GM18870 (cell line): ENCODE data around the gene NR2C1.
A peak's percentile ranks its signal among the peaks of the same experiment; 100 is the strongest.
"Not testable (repeated sequence)": the region's sequence is repeated elsewhere in the genome, so short reads cannot be mapped to it uniquely, and the experiment has no call there.

Experiments
- ATAC-seq: cut with Tn5 transposase; IDR thresholded peaks from one replicate; pipeline ENCODE4 v1.9.1; 2021; ENCODE audit warnings: moderate library complexity; ENCODE audit not compliant: unreplicated experiment

NR2C1 gene

DNA sequence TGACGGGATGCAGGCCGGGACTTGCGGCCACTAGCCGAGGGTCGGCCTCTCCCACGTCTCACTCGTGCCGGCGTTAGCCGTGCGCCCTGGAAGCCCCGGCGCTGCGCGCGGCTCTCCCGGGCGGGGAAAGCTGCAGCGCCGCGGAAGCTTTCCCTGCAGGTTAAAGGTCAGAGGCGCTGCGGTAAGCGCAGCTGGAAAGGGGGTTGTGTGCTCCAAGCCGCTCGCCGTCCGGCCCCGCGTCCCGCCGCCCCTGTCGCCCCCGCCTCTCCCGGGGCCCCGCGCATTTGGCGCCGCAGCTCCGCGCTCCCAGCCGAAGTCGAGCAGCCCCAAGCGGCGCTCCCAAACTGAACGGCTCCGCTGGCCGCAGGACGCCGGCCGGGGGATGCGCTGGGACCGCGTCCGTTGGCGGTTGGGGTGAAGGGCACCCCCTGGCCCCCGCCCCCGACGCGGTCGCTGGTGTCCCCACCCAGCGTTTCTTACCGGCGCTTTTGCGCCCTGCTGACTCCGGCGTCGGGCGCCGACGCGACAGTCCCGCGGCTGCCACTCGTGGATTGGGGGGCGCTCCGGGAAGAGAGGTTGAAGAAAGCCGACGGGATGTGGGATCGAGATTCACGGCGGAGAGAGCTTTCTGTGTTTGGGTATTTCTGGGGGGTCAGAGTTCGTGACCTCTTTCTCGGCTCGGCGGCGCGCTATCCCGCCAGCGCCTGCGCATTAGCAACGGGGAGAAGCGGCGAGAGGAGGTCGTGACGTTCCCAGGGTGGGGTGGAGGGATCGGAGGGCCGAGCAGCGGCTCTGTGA is at the start of gene NR2C1:
Gene NR2C1, minus strand, starts transcription at position 719 of the 798 bp plus-strand sequence. CDS start 6,234 bp downstream, outside the sequence.
- peak; percentile 86 for ATAC-seq

DNA sequence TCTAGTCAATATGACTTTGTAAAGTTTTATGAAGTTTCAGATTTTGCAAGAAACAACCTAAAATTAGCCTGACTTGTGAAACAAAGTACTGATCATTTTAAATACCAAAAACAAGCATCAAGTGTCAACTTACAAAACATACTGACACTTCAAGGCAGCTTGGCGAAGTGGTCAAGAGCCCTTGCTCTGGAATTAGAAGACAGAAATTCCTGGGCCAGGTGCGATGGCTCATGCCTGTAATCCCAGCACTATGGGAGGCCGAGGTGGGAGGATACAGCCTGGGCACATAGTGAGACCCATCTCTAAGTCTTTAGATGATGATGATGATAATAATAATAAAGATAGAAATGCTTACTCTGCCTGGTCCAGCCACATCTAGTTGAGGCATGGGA is 45.4 kb upstream of the NR2C1 start:
- no peak for ATAC-seq

DNA sequence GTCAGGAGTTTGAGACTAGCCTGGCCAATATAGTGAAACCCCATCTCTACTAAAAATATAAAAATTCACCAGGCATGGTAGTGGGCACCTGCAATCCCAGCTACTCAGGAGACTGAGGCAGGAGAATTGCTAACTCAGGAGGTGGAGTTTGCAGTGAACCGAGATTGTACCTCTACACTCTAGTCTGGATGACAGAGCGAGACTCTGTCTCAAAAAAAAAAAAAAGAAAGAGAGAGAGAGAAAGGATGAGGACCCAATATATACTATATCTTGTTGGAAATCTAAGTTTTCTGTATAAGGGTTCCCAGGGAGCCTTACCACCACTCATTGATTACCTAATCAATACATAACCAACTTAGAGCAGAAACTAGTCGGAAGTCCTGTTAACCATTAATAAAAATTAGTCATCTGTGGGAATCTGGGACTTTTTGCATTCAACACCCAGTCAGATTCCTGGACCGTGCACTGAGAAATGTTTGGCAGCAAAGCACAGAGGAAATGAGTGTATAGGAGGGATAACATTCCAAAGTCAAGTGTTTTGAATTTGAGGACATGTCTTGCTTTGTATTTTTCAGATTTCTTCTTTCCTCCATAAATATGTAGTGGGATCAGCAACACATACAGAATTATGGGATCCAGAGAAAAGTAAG is 44.8 kb upstream of the NR2C1 start:
- ATAC-seq: no peak

DNA sequence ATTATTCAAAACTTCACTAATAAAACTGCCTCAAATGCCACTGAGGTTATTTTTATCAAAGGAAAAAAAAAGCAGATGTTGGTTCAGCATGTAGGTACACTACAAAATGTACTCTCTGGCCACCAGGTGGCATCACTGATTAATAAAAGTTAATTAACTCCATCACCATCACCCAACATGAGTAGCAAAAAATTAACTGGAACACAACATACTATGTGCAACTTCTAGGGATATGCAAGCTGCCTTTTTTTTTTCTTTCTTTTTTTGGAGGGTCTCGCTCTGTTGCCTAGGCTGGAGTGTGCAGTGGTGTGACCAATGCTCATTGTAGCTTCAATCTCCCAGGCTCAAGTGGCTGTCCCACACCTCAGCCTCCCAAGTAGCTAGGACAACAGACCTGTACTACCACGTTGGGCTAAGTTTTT is 43.8 kb upstream of the NR2C1 start:
- peak; percentile 72 for ATAC-seq

DNA sequence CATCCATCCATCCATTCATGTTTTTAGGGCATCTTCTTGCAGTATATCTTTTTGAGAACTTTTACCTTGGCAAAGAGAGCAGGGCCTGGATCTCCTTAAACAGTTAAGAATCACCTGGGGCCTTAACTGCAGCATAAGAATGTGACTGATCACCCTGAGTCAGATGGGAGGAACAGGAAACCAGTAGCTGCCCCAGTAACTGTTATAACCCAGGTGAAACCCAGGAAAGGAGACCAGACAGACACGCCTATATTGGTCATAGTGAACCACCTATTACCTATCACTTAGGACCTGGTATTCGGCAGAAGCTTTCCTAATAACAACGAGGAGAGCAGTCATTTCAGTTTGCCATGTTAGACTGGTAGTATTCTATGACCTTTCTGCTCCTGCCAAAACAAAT is 43.4 kb upstream of the NR2C1 start:
- ATAC-seq: peak; percentile 42

DNA sequence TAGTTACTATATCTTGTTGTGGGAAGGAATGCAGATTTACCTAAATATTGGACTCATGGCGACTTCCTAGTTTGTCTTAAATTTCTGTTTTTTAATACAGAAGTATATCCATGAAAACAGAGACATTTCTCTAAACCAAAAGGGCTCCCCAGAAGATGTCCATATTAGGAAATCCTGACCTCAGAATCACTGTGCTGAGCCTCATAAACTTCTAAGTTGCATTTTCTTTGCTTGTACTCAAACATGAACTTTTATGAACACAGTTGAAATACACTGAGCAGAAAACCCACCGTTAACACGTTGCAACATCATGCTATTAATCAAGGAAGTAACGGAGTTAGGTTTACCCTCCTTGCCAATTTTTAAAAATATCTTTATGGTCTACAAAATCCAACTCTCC is 42.9 kb upstream of the NR2C1 start:
- ATAC-seq: no peak

DNA sequence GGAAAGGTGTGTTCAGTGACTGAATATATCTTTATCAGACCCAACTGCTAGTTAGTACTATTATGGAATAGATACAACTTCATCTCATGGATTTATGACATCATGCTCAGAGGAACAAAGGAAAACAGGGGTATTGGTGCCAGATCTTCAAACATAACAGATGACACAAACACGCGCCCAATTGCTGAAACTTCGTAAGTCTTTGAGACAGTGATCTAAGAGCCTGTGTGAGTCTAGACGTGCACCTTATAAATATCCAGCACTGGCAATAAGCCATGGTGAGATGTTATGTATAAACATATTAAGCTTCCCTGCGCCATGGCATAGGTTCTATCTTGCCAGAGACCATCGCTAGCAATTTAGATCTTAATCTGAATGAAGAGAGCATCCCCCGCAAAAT is 42.2 kb upstream of the NR2C1 start:
- ATAC-seq: no peak

DNA sequence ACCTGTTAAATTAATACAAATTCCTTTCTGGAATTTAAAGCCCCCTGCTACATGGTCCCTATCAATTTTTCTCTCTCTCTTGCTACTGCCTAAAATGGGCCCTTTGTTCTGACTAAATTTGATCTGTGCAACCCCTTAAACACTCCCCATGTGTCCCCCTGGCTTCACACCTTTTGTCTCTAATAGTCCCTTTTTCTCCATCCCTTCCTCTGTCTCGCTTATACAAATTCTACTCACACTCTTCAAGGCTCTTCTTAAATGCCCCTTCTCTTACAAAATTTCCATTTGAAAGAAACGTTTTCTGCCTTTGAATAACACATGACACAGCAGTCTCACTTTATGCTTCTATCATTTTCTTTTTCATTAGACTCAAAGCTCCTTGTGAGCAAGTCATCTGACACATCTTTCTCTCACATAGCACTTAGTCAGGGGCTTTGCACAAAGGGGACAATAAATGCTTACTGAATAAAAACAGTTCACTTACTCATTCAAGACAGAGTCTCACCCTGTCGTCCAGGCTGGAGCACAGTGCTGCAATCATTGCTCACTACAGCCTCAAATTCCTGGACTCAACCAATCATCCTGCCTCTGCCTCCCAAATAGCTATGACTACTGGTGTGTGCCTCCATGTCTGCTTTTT is 41.5 kb upstream of the NR2C1 start:
- no peak for ATAC-seq

DNA sequence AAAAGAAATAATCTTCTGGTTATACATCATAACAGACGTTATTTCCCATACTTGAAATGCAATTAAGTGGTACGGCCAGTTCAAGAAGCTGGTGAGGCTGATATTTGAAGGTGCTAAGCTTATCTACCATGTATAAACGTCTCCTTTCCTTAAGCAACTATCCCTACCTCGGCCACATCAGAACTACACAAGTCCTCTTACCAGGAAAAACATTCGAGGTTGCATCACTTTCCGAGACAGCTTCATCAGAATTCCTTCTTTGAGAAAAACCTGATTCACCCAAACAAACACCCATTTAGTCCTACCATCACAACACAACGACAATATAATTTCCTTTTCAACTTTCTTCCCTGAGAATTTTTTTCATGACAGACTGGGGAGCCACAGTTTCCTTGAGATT is 33.9 kb upstream of the NR2C1 start:
- no peak for ATAC-seq

DNA sequence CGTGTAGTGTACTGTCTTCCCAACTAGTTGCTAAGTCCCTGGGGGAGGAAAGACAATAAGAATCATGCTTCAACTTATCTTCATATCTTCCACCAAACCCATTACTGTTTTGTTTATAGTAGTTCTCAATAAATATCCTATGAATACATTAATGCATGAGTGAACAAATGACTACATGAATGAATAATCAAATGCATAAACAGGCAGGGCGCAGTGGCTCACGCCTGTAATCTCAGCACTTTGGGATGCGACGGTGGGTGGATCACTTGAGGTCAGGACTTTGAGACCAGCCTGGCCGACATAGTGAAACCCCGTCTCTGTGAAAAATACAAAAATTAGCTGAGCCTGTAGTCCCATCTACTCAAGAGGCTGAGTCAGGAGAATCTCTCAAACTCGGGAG is 32.1 kb upstream of the NR2C1 start:
- no peak for ATAC-seq

DNA sequence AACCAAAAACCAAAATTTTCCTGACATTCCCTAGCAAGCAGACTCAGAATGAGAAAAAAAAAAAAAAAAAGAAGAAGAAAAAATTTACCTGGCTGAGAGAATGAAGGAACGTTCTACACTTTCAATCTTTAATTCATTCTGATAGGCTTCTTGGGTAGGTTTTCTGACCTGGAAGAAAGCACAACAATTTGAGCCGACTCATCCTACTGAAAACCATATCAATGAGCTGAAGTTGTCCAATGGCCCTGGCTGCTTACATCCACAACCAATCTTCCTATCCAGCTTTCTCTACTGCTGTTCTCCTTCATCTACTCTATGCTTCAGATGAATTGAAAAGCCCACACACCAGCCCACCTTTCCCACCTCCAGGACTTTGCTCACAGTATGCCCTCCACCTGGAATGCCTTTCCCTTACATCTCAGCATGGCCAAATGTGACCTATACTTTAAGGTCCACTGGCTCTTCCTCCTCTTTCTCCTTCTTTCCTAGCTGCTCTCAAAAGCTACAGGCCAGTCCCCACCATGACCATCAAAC is 31.6 kb upstream of the NR2C1 start:
- ATAC-seq: no peak

DNA sequence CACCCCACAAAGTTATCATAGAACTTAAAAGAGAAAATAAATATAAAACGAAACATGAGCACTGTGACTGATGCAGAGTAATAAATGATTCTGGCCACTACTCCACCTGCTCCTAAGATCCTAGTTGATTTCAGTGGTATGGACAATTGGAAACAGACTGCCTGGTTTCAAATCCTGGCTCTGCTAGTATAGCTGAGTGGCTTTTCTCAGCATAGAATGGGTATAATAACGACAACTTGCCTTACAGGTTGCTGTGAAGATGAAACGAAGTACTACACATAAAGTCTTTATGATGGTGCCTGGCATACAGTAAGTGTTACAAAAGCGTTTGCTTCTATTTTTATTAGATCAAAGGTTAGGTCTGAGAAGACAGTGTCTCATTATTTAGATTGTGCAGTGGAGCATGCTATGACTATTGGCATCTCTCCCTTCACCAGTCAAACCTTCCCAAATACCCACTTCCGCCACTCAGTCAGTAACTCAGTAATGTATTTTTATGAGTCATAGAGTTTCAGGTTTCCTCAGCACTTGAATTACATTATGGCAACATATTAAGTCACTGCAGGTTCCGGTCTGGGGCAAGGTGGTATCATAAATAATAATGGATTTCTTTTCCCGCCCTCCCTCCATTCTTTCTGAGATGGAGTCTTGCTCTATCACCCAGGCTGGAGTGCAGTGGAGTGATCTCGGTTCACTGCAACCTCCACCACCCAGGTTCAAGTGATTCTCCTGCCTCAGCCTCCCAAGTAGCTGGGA is 29.7 kb upstream of the NR2C1 start:
- peak; percentile 95 for ATAC-seq

DNA sequence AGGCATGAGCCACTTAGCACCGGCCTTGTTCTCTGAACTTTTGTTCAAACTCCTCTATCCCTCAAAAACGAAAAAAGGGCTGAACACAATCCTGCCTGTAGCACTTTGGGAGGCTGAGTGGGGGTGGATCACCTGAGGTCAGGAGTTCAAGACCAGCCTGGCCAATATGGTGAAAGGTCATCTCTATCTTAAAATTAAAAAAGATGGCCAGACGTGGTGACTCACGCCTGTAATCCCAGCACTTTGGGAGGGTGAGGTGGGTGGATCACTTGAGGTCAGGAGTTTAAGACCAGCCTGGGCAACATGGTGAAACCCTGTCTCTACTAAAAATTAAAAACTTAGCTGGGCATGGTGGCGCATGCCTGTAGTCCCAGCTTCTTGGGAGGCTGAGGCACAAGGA is 28.5 kb upstream of the NR2C1 start:
- not testable (repeated sequence) for ATAC-seq

DNA sequence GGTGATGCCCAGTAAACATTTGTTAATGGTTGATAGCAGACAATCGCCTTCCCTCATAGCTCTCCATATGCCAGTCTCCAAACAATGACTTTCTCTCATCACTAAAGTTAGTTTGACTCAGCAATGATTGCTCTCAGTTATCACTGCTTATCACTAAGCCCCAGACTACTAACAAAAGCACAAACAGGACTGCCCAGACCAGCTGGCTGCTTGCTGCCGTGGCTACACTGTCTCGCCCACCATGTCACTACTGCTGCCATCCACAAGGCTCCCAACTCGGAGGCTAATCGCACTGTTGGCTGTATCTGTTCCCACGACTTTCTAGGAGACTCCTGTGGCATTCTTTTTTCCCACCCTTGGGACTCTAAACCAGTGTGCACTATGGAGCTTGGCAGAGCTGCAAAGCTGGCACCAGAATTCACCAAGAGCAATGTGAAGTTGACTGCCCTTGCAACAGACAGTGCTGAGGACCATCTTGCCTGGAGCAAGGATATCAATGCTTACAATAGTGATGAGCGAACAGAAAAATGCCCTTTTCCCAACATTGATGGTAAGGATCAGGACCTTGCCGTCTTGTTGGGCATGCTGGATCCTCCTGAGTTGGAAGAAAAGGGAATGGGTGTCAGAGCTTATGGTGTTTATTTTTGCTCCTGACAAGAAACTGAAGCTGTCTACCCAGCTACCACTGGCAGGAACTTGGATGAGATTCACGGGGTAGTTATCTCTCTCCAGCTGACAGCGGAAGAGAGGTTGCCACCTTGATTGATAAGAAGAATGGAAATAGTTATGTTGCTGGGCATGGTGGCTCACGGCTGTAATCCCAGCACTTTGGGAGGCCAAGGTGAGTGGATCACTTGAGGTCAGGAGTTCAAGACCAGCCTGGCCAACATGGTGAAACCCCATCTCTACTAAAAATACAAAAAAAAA is 27.1 kb upstream of the NR2C1 start:
- no peak for ATAC-seq

DNA sequence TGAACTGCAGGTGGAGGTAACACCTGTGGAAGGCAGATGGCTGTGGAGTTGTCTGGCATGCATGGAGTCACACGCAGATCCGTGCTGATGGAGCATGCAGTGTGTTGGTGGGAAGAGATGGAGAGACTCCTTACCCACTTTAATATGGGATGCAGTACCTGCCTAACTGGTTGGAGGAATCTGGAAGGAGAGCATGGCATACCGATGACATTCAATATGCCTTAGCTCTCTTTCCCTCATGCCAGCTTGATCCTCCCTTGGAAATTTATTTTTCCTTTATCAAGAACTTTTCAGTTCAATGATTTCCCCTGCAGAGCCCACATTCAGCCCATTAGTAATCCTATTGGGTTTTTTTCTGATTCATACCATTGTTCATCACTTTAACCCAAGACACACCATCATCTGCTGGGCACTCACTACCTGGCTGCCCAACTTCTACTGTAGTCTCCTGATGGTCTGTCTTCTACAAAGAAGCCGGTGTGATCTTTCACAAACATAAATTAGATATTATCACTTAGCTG is 25.9 kb upstream of the NR2C1 start:
- no peak for ATAC-seq

DNA sequence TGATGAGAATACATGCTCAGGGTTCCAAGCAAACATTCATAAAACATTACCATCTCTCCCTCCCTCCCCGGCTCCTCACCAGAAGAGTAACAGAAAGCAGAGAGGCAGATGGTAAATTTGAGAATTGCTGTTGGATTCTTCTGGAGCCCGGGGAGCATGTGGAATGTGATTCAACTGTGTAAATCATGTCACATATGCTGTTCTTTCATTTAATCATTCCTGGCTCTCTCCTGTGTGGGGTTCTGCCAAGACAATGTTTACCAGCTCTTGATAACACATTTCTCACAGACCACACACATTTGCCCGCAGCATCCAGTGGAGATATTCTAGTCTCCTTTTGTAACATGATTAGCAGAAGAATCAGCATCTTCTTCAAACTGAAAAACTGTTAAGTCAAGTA is 23.4 kb upstream of the NR2C1 start:
- no peak for ATAC-seq

DNA sequence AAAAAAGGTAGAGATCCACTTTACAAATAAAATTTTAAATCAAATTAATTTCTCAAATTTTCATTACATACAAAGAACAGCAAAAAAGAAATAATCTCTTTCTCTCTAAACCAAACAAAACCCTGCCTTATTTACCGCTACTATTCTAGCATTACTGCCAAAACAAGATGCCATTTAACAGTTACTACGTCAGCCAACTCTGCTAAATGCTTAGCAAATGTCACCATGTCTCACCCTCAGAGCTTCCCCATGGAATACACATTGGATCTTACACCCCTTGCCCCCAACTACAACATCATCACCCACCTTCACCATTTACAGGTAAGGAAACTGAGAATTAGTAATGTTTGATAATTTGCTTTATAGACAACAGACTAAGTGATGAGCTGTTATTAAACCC is 23.0 kb upstream of the NR2C1 start:
- no peak for ATAC-seq

DNA sequence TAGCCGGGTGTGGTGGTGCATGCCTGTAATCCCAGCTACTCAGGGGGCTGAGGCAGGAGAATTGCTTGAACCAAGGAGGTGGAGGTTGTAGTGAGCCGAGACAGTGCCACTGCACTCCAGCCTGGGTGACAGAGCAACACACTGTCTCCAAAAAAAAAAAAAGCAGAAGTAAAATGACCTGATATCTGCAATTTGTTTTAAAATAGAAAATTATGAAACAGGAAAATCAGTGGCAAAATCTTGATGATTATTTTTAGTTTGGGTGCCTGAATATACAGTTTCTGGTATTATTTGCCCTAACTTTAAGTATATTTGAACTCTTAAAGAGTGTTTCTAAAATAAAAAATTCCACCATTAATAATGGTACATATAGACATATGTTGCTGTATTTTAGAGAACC is 22.4 kb upstream of the NR2C1 start:
- ATAC-seq: not testable (repeated sequence)

DNA sequence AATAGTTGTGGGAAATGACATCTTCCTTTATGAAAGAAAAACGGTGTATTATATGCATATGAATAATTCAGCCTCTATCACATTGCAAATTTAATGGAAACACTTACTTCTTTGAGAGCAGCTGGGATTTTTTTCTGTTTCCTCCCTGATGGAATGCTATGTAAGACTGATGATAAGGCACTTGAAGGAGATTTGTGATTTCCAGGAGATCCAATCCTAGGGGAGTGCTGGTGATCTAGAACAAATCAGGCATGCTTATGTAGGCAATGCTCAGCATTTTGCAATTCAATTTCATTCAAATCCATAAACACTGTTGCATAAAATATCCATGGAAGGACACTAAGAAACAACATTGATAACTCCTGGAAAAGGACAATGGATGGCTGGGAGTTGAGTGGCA is 16.0 kb upstream of the NR2C1 start:
- no peak for ATAC-seq

DNA sequence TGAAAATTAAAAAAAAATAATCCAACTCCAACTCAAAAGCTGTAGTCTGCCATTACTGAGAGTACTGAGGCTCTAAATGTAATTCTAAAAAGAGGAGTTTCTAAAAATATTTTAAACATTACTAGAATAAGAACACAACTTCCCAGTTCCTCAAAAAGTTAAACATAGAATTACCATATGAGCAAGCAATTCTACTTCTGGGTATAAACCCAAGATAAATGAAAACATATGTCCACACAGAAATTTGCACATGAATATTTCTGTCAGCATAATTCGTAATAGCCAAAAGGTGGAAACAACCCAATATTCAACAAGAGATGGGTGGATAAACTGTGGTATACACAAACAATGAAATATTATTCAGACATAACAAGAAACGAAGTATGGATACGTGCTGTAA is 15.0 kb upstream of the NR2C1 start:
- ATAC-seq: peak; percentile 83
